ENCODE measurements around the gene STOX1.

Gene STOX1

DNA sequence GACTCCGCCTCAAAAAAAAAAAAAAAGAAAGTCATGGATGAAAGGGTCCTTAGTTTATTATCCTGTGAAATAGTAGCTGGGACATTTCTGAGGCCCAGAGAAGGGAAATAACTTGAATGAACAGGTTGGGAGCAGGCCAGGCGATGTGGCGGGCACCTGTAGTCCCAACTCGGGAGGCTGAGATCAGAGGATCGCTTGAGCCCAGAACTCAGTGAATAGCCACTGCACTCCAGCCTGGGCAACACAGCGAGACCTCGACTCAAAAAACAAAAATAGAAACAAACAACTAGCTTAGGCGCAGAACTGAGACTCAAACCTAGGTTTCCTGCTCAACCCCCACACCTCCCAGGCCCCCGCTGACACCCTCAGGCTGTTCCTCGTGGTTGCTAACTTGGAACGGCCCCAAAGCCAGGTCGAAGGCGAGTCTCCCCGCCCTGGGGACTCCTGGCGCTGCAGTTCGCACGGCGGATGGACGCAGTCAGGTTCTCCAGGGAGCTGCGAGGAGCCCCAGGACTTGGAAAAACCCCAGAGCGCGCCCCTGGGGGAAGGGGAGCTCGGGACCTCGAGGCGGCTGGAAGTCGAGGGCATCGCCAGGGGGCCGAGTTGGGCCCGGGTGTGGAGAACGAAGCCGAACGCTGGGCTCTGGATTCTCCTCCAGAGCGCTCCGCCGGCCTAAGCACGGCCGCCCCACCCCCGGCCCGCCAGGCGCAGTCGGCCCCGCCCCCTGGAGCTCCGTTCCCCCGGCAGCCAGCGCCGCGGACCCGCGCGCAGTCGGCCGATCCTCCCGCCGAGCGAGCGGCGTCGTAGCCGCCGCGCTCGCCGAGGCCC is at the start of gene STOX1:
TSS of gene STOX1 (plus strand) at position 768 of the 828 bp plus-strand sequence. CDS start 93 bp downstream, outside the sequence.
- peak within 1 kb of the TSS; percentile 39 for H3K27ac ChIP-seq
- TF ChIP-seq ZFX (IDR thresholded peaks at IDR 0.05) (no peak), CTCF (conservative IDR thresholded peaks at IDR 0.05) (no peak)

DNA sequence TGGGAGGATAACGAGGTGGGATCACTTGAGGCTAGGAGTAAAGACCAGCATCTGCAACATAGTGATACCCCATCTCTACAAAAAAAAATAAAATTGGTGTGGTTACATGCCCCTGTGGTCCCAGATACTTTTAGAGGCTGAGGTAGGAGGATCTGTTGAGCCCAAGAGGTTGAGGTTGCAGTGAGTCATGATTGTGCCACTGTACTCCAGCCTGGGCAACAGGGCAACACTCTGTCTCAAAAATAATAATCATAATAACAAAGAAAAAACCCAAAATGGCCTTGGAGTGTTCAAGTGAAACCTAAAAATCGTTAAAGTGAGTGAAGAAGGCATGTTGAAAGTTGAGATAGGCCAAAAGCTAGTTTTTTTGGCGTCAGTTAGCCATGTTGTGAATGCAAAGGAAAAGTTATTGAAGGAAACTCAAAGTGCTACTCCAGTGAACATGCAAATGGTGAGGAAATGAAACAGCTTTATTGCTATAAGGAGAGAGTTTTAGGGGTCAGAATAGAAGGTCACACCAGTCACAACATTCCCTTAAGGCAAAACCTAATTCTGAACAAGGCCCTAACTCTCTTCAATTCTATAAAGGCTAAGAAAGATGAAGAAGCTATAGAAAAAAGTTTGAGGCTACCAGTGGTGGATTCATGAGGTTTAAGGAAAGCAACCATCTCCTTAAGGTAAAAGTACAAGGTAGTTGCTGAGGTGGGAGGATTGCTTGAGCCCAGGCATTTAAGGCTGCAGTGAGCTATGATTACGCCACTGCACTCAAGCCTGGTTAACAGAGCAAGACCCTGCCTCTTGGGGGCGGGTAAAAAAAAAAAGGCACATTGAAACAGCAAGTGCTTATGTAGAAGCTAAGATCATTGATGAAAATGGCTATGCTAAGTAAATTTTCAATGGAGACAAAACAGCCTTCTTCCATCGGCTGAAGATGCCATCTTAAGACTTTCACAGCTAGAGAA is 45.4 kb upstream of the STOX1 start:
- no peak overlapping the region for H3K27ac ChIP-seq
- no peak for TF ChIP-seq CTCF (conservative IDR thresholded peaks at IDR 0.05)
- no peak for TF ChIP-seq ZFX (IDR thresholded peaks at IDR 0.05)

- TF ChIP-seq CTCF (conservative IDR thresholded peaks at IDR 0.05) = no peak
- no peak for TF ChIP-seq ZFX (IDR thresholded peaks at IDR 0.05)
- no peak overlapping the region for H3K27ac ChIP-seq
These were observed 42.9 kb upstream of the STOX1 start for GRCh38 chr10:68784476-68784875.

- no peak overlapping the region for H3K27ac ChIP-seq
- TF ChIP-seq CTCF (conservative IDR thresholded peaks at IDR 0.05) (no peak), ZFX (IDR thresholded peaks at IDR 0.05) (no peak)
These were observed 39.5 kb upstream of the STOX1 start for GRCh38 chr10:68787813-68788212.

- H3K27ac ChIP-seq = no peak overlapping the region
- TF ChIP-seq CTCF (conservative IDR thresholded peaks at IDR 0.05) (no peak), ZFX (IDR thresholded peaks at IDR 0.05) (no peak)
These were observed 36.9 kb upstream of the STOX1 start for GRCh38 chr10:68790476-68790875.

GRCh38 chr10:68792115-68792514 is 35.2 kb upstream of the STOX1 start:
- no peak overlapping the region for H3K27ac ChIP-seq
- TF ChIP-seq CTCF (conservative IDR thresholded peaks at IDR 0.05) (peak; percentile 36), ZFX (IDR thresholded peaks at IDR 0.05) (no peak)
